ENCODE data around the gene CAMK2N1.

CAMK2N1 gene

DNA sequence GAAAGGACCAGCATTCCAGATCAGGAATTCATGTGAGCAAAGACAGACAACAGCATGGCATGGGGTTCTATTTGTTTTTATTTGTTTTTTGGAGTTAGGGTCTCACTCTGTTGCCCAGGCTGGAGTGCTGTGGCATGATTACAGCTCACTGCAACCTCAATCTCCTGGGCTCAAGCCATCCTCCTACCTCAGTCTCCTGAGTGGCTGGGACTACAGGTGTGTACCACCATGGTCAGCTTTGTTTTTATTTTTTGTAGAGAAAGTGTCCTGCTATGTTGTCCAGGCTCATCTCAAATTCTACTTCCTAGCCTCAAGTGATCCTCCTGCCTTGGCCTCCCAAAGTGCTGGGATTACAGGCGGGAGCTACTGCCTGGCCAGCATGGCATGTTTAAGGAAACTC is 9.7 kb upstream of the CAMK2N1 start:
- no peak overlapping the region for H3K27ac ChIP-seq (ENCODE audit: low read length)
- H3K9me3 ChIP-seq (ENCODE audit: insufficient read depth, low read depth, low read length) = no peaks in the 10 kb centered on the region
- peaks cover 23% of the 10 kb centered on the region for H3K36me3 ChIP-seq (ENCODE audit: insufficient read depth, low read depth, low read length)
- no peak overlapping the region for H3K9ac ChIP-seq (ENCODE audit: low read depth, low read length)
- peaks cover 4% of the 10 kb centered on the region; the same call in 1 of the 2 replicates for H3K4me1 ChIP-seq (ENCODE audit: insufficient read depth, low read length)
- no peak overlapping the region for H3K4me3 ChIP-seq (ENCODE audit: low read length)
- H3K27me3 ChIP-seq (ENCODE audit: insufficient read depth, low read length) = peaks cover 8% of the 10 kb centered on the region; the same call in 1 of the 2 replicates

DNA sequence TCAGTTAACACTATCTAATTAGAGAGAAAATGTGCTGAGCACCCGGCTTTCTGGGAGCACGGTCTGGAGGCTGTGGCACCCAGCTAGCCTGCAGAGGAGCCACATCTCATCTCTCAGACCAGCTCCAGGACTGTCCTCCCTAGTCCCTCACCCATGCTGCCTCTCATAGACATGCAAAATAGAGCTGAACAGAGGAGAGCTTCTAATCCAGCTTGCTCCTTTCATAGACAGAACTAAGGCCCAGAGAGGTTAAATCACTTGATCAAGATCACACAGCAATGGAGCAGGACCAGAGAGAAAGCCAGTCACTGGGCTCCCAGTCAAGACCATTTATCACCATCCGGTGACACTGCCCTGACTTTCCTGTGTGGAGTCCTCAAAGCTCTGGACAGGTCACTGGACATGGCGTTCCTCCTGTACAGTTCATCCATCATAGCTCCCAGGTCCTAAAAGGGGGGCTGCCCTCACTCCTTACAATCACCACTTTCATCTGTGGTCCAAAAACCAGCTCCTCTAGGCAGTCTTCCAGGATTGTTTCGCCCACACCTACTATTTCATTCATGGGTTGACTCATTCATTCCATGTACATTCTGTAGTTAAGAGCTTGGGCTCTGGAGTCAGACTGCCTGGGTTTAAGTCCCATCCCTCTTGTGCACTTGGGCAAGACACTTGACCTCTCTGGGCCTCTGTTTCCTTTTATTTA is 8.8 kb upstream of the CAMK2N1 start:
- Histone ChIP-seq H3K36me3 (ENCODE audit: insufficient read depth, low read depth, low read length) (peaks cover 14% of the 10 kb centered on the region), H3K4me3 (ENCODE audit: low read length) (peak overlapping the region; percentile 53; the same call in 1 of the 2 replicates), H3K9me3 (ENCODE audit: insufficient read depth, low read depth, low read length) (no peaks in the 10 kb centered on the region), H3K9ac (ENCODE audit: low read depth, low read length) (no peak overlapping the region), H3K27ac (ENCODE audit: low read length) (no peak overlapping the region), H3K4me1 (ENCODE audit: insufficient read depth, low read length) (peaks cover 4% of the 10 kb centered on the region; the same call in 1 of the 2 replicates), H3K27me3 (ENCODE audit: insufficient read depth, low read length) (peaks cover 17% of the 10 kb centered on the region)

DNA sequence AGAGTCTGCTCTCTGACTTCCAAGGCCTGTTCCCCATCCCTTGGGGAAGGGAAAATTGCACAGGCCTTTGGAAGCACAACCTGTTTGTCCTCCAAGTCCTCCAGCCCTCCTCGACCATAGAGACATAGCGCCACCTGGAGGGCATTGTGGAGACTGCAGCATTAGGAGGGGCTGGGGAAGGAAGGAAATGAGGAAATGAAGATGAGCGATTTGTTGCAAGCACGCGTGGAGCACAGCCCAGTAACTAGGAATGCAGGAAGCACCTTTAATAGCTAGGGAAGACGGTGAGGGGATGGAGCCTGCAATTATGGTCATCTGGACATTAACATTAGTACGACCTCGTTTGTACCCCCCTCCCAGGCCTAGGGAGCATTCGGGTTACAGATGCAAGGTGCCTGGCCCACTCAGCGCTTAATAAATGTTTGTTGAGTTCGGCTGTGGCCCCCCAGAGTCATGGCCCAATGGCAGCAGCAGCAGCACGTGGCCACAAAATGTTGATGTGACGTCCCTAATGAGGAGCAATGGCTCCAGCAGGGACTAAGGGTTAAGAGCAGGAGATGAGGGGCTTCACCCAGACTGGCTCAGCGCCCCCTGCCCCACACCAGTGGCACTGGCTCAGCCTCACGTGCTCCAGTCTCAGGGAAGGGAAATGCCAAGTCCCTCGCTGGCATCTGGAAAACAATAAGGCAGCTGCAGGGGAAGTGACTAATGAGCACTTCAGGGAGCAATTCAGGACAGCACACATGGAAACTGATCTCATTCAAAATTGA is 8.0 kb upstream of the CAMK2N1 start:
- Histone ChIP-seq H3K27ac (ENCODE audit: low read length) (no peak overlapping the region), H3K4me1 (ENCODE audit: insufficient read depth, low read length) (peaks cover 4% of the 10 kb centered on the region; the same call in 1 of the 2 replicates), H3K9me3 (ENCODE audit: insufficient read depth, low read depth, low read length) (no peaks in the 10 kb centered on the region), H3K27me3 (ENCODE audit: insufficient read depth, low read length) (peaks cover 24% of the 10 kb centered on the region), H3K4me3 (ENCODE audit: low read length) (peak overlapping the region; percentile 53), H3K36me3 (ENCODE audit: insufficient read depth, low read depth, low read length) (peaks cover 7% of the 10 kb centered on the region; the same call in 1 of the 2 replicates), H3K9ac (ENCODE audit: low read depth, low read length) (no peak overlapping the region)

DNA sequence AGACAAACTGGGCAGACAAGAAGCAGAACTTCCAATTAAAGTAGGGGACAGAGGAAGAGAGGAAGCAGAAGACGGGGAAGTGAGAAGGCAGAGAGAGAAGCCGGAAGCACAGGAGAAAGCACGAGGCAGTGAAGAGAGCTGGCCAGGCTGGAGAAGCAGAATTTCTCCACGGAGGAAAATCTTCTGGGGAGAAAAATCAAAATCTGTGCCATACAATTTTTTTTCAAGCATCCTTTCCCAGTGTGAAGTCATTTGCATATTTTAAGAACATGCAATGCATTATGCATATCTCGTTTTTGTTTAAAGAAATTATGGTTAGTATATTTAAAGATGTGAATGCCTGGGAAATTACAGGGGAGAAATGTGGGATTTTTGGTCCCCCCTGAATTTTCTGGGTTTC is 7.3 kb upstream of the CAMK2N1 start:
- no peak overlapping the region for H3K4me3 ChIP-seq (ENCODE audit: low read length)
- no peak overlapping the region for H3K27ac ChIP-seq (ENCODE audit: low read length)

DNA sequence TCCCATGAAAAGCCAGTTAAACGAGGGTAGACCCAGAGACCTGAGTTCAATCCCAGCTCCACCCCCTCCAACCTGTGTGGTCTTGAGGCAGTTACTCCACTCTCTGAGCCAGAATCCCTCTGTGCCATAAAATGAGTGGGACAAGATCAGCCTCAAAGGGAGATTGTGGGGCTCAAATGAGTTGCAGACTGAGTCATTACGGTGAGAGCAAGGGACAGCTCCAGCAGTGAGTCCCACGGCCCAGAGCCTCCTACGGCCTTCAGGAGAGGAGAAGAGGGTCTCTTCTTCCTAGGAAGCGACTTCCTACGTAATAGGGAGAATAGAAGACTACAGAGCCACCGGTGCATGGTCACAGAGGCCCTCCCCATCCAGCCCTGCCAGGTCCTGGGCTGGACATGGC is 6.7 kb upstream of the CAMK2N1 start:
- Histone ChIP-seq H3K27ac (ENCODE audit: low read length) (no peak overlapping the region), H3K9me3 (ENCODE audit: insufficient read depth, low read depth, low read length) (no peaks in the 10 kb centered on the region), H3K27me3 (ENCODE audit: insufficient read depth, low read length) (peaks cover 37% of the 10 kb centered on the region), H3K4me3 (ENCODE audit: low read length) (no peak overlapping the region), H3K9ac (ENCODE audit: low read depth, low read length) (no peak overlapping the region), H3K4me1 (ENCODE audit: insufficient read depth, low read length) (peaks cover 7% of the 10 kb centered on the region), H3K36me3 (ENCODE audit: insufficient read depth, low read depth, low read length) (no peaks in the 10 kb centered on the region)

More for the DNA sequence above, 7.3 kb upstream of the CAMK2N1 start:
- H3K27me3 ChIP-seq (ENCODE audit: insufficient read depth, low read length) = peaks cover 31% of the 10 kb centered on the region
- no peaks in the 10 kb centered on the region for H3K36me3 ChIP-seq (ENCODE audit: insufficient read depth, low read depth, low read length)
- no peaks in the 10 kb centered on the region for H3K9me3 ChIP-seq (ENCODE audit: insufficient read depth, low read depth, low read length)
- no peak overlapping the region for H3K9ac ChIP-seq (ENCODE audit: low read depth, low read length)
- peaks cover 4% of the 10 kb centered on the region; the same call in 1 of the 2 replicates for H3K4me1 ChIP-seq (ENCODE audit: insufficient read depth, low read length)

DNA sequence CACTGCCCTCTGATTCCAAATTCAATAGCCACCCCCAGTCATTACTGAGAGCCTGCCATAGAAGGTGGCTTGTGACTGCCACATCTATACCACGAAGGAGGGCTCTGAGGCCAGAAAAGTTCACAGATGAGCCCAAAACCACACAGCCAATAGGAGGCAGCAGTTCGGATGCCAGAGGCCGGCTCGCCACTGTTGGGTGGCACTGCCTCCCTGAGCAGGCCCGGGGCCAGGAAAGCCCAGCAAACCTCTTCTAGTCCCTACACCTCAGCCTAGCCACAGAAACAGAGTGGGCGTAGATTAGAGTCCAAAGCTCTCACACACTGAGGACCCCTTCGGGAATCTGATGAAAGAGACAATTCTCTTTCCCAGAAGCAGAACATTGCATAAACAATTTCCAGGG is 5.9 kb upstream of the CAMK2N1 start:
- Histone ChIP-seq H3K9me3 (ENCODE audit: insufficient read depth, low read depth, low read length) (no peaks in the 10 kb centered on the region), H3K9ac (ENCODE audit: low read depth, low read length) (no peak overlapping the region), H3K27me3 (ENCODE audit: insufficient read depth, low read length) (peaks cover 46% of the 10 kb centered on the region), H3K36me3 (ENCODE audit: insufficient read depth, low read depth, low read length) (no peaks in the 10 kb centered on the region), H3K4me3 (ENCODE audit: low read length) (no peak overlapping the region), H3K27ac (ENCODE audit: low read length) (no peak overlapping the region), H3K4me1 (ENCODE audit: insufficient read depth, low read length) (peaks cover 11% of the 10 kb centered on the region)

DNA sequence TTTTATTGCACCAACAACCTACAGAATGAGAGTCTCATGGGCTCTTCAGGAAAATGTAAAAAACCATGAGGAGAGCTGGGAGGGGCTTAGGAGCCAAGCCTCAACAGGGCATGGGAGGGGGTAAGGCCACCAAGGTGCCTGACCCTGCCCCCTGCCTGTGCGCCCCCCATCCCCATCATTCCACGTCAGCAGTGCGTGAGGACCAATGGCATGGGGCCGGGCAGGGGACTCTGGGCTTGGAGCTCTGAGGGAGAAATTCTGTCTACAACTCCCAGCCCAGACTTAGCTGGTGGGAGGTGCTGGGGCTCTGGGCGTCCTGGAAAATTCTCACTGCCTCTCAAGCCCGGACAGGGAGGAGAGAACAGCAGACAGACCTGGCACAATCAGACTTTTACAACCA is 5.2 kb upstream of the CAMK2N1 start:
- Histone ChIP-seq H3K27ac (ENCODE audit: low read length) (no peak overlapping the region), H3K27me3 (ENCODE audit: insufficient read depth, low read length) (peaks cover 52% of the 10 kb centered on the region), H3K9me3 (ENCODE audit: insufficient read depth, low read depth, low read length) (no peaks in the 10 kb centered on the region), H3K4me1 (ENCODE audit: insufficient read depth, low read length) (peaks cover 11% of the 10 kb centered on the region), H3K4me3 (ENCODE audit: low read length) (no peak overlapping the region), H3K36me3 (ENCODE audit: insufficient read depth, low read depth, low read length) (no peaks in the 10 kb centered on the region), H3K9ac (ENCODE audit: low read depth, low read length) (no peak overlapping the region)

DNA sequence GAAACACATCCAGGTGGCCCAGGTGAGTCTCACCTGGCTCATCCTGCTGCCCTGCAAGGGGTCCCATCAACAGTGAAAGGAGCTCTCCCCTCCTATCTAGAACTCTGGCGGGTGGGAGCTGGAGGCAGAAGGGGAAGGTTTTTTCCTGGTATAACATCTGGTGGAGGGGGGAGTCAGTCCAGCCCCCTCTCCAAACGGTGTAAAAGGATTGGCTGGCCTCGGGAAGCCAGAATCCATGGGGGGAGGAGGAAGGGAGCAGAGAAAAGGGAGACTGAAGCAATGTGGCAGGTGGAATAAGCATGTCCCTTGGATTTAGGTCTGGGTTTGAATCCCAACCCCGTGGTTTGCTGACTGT is 1.2 kb upstream of the CAMK2N1 start:
- H3K9me3 ChIP-seq (ENCODE audit: insufficient read depth, low read depth, low read length) = no peaks in the 10 kb centered on the region
- peaks cover 81% of the 10 kb centered on the region for H3K27me3 ChIP-seq (ENCODE audit: insufficient read depth, low read length)
- H3K27ac ChIP-seq (ENCODE audit: low read length) = no peak overlapping the region

DNA sequence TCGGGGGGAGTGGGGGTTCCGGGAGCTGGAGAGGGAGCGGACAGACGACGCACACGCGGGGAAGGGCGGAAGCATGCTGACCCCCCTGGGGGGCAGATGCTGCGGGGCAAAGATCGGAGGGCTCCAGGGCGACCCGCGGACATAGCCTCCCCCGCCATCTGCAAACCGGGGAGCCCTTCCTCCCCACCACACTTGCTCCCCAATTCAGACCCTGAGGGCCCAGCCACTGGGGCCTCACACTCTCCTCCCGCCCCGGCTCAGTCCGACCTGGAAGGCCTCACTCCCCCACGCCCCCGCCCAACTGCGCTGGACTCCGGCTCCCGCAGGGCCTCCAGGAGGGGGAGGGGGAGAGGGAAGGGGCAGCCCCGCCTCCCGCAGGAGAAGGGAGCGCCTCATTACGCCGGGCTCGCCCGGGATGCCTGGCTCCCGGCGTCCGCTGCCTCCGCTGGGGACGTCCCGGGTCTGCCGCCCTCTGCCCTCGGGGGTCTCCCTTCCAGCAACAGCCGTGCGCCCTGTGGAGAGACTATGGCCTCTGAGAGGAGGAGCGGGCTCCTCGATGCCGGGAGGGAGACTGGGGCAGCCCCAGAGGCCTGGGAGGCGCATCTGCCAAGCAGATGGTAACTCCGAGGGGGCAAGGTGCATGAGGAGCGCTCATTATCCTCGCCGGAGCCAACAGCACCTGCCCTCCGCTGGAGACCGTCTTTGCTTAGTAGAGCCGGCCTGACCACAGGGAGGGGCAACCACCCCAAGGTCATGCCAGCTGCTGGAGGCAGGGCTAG is 636 bp upstream of the CAMK2N1 start:
- Histone ChIP-seq H3K27ac (ENCODE audit: low read length) (no peak overlapping the region), H3K9ac (ENCODE audit: low read depth, low read length) (peak overlapping the region; percentile 72; the same call in 1 of the 2 replicates), H3K36me3 (ENCODE audit: insufficient read depth, low read depth, low read length) (no peaks in the 10 kb centered on the region), H3K4me1 (ENCODE audit: insufficient read depth, low read length) (peaks cover 15% of the 10 kb centered on the region; the same call in 1 of the 2 replicates), H3K9me3 (ENCODE audit: insufficient read depth, low read depth, low read length) (no peaks in the 10 kb centered on the region), H3K4me3 (ENCODE audit: low read length) (peak overlapping the region; percentile 86), H3K27me3 (ENCODE audit: insufficient read depth, low read length) (peaks cover 87% of the 10 kb centered on the region)

More for the DNA sequence above, 1.2 kb upstream of the CAMK2N1 start:
- Histone ChIP-seq H3K4me1 (ENCODE audit: insufficient read depth, low read length) (peaks cover 11% of the 10 kb centered on the region; the same call in 1 of the 2 replicates), H3K36me3 (ENCODE audit: insufficient read depth, low read depth, low read length) (no peaks in the 10 kb centered on the region), H3K4me3 (ENCODE audit: low read length) (peak overlapping the region; percentile 86), H3K9ac (ENCODE audit: low read depth, low read length) (no peak overlapping the region)

DNA sequence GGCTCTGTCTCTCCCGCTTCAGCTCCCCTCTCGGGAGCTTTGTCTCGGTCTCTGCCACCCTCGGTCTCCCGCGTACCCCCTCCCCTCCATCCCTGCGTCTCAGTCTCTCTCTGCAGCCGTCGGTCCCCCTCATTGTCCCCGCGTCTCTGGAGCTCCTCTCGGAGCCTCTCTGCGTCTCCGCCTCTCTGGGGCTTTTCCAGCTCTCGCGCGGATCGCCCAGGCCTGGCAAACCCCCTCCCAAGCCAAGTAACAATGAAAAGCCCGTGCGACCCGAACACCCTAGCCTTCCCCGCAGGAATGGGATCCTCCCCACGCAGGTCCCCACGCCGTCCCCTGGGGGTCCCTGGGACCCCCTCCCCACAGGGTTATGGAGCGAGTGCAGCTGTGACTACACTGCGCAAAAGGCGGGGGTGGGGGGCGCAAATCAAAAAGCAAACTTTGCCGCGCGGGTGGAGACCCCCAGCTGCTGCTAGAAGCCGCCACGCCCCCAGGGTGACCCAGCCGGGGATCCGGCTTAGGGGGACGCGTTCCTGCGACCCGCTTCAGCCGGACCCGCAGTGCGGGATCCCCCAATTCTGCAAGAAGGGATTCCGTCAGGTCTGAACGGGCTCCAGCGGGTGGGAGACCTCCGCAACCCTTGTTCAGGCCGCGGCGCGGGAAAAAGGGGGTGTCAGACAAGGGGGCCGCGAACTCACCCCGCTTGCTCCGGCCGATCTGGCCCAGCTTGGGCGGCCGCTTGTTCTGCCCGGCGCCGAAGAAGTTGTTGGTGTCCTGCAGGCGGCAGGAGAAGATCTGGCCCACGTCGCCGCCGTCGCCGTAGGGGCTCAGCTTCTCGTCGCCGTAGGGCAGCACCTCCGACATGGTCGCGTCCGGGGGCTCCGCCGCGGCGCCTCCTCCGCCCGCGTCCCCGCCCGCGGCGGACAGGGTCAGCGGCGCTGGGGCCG is 1.2 kb downstream of the CAMK2N1 start:
- Histone ChIP-seq H3K9me3 (ENCODE audit: insufficient read depth, low read depth, low read length) (no peaks in the 10 kb centered on the region), H3K27me3 (ENCODE audit: insufficient read depth, low read length) (peaks cover 94% of the 10 kb centered on the region), H3K4me1 (ENCODE audit: insufficient read depth, low read length) (peaks cover 15% of the 10 kb centered on the region; the same call in 1 of the 2 replicates), H3K36me3 (ENCODE audit: insufficient read depth, low read depth, low read length) (no peaks in the 10 kb centered on the region), H3K27ac (ENCODE audit: low read length) (no peak overlapping the region), H3K4me3 (ENCODE audit: low read length) (peak overlapping the region; percentile 73), H3K9ac (ENCODE audit: low read depth, low read length) (peak overlapping the region; percentile 41; the same call in 1 of the 2 replicates)

All from iPS-20b (cell line).